ENCODE data around the gene ODAD4. TPM values are rescaled to one million over a fixed set of nuclear protein-coding genes. Genes with fewer than 3 reads are reported as not detected.

Gene ODAD4
- polyA plus RNA-seq, 1 of the 3 experiments (the other 2 are of a cell fraction), result 1.1 TPM

DNA sequence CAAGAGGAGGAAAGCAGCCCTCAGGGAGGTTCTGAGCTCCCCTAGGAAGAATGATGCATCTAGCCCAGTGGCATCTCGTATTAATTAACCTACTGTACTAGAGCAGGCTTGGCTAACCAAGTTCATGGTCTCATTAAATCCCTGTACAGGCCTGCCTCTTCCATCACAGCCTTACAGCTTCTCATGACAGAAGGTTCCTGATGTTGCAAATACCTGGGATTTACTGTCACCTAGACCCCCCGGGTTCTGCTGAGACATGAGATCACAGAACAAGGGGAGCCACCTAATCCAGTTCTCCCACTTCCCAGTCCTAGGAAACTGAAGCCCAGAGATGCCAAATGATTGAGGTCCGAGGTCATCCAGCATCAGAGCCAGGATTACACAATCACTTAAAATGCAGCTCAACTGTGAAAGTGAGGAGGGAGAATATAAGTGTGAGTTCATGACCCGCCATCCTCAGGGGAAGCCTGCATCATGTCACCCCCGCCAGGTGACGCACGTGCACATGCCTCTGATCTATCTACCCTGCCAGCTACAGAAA is 35.6 kb upstream of the ODAD4 start (continued):
- TF ChIP-seq USF1 (IDR thresholded peaks at IDR 0.05; ENCODE audit: borderline replicate concordance, low read depth) (no peak), USF2 (IDR thresholded peaks at IDR 0.05; ENCODE audit: borderline replicate concordance, low read depth, low read length) (no peak), FOSL2 (IDR thresholded peaks at IDR 0.05; ENCODE audit: borderline replicate concordance, low read depth) (peak; percentile 14; the same call in 1 of the 2 replicates), JUND (IDR thresholded peaks at IDR 0.05) (0 out of 2 replicates have a peak, but pooled peaks have one; percentile 4), TAF1 (IDR thresholded peaks at IDR 0.05; ENCODE audit: borderline replicate concordance, low read depth, low read length) (no peak), MAX (IDR thresholded peaks at IDR 0.05; ENCODE audit: low read depth) (no peak), RAD21 (IDR thresholded peaks at IDR 0.05; ENCODE audit: low read length) (no peak)
- TF ChIP-seq, protein P1, sequence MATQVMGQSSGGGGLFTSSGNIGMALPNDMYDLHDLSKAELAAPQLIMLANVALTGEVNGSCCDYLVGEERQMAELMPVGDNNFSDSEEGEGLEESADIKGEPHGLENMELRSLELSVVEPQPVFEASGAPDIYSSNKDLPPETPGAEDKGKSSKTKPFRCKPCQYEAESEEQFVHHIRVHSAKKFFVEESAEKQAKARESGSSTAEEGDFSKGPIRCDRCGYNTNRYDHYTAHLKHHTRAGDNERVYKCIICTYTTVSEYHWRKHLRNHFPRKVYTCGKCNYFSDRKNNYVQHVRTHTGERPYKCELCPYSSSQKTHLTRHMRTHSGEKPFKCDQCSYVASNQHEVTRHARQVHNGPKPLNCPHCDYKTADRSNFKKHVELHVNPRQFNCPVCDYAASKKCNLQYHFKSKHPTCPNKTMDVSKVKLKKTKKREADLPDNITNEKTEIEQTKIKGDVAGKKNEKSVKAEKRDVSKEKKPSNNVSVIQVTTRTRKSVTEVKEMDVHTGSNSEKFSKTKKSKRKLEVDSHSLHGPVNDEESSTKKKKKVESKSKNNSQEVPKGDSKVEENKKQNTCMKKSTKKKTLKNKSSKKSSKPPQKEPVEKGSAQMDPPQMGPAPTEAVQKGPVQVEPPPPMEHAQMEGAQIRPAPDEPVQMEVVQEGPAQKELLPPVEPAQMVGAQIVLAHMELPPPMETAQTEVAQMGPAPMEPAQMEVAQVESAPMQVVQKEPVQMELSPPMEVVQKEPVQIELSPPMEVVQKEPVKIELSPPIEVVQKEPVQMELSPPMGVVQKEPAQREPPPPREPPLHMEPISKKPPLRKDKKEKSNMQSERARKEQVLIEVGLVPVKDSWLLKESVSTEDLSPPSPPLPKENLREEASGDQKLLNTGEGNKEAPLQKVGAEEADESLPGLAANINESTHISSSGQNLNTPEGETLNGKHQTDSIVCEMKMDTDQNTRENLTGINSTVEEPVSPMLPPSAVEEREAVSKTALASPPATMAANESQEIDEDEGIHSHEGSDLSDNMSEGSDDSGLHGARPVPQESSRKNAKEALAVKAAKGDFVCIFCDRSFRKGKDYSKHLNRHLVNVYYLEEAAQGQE (IDR thresholded peaks at IDR 0.05; ENCODE audit: low read depth, low read length), result no peak
- TF ChIP-seq, protein P2, sequence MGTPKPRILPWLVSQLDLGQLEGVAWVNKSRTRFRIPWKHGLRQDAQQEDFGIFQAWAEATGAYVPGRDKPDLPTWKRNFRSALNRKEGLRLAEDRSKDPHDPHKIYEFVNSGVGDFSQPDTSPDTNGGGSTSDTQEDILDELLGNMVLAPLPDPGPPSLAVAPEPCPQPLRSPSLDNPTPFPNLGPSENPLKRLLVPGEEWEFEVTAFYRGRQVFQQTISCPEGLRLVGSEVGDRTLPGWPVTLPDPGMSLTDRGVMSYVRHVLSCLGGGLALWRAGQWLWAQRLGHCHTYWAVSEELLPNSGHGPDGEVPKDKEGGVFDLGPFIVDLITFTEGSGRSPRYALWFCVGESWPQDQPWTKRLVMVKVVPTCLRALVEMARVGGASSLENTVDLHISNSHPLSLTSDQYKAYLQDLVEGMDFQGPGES (IDR thresholded peaks at IDR 0.05; ENCODE audit: low read depth, low read length), result no peak
- TF ChIP-seq, protein P3, sequence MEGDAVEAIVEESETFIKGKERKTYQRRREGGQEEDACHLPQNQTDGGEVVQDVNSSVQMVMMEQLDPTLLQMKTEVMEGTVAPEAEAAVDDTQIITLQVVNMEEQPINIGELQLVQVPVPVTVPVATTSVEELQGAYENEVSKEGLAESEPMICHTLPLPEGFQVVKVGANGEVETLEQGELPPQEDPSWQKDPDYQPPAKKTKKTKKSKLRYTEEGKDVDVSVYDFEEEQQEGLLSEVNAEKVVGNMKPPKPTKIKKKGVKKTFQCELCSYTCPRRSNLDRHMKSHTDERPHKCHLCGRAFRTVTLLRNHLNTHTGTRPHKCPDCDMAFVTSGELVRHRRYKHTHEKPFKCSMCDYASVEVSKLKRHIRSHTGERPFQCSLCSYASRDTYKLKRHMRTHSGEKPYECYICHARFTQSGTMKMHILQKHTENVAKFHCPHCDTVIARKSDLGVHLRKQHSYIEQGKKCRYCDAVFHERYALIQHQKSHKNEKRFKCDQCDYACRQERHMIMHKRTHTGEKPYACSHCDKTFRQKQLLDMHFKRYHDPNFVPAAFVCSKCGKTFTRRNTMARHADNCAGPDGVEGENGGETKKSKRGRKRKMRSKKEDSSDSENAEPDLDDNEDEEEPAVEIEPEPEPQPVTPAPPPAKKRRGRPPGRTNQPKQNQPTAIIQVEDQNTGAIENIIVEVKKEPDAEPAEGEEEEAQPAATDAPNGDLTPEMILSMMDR (IDR thresholded peaks at IDR 0.05), result no peak
